ENCODE data around the gene LAMA2.

GRCh38 chr6:128885381-128885780 lies 2.4 kb downstream of the LAMA2 start:
- TF ChIP-seq CTCF (IDR thresholded peaks at IDR 0.05) (no peak), POLR2A (IDR thresholded peaks at IDR 0.05) (no peak)
